ENCODE data around the gene C2CD4D.

The C2CD4D gene

DNA sequence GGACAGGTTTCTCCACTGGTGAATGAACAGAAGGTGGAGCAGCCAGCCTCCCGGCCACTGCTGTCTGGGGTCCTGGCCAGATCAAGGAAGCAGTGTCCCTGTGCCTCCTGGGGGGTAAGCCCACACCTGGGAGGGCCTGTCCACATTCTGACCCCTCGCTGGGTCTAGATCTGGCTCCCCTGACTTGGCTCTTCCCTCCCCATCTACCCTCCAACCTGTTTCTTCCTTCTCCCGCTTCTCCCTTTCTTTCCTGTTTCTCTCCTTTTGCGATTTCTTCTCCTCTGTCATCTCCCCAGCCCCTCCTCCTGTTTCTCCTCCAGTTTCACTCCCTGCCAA, 8.4 kb downstream of the C2CD4D start:
- peak overlapping the region; percentile 42 for H3K4me2 ChIP-seq (ENCODE audit: low read depth, low read length)

DNA sequence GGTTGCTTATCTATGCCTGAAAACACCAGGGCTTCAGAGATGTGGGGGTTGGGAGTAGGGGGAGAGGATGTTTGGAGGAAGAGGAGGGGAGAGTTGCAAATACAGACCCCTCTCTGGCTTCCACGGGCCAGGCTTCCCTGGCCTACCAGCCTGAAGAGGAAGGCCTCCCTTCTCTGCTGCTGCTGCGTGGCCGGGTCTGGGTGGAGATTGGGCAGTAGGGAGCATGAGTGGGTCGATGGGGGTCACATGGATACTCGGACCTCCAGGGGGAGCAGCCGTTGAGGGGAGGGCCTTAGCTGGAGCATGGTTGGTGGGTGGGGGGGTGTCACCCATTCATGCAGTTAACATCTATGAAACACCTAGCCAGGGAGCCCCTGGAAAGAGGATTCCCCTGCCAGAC, 9.6 kb downstream of the C2CD4D start:
- Histone ChIP-seq H3K36me3 (replicated peaks; ENCODE audit: insufficient read depth, low read length) (no peaks in the 10 kb centered on the region), H3K9ac (ENCODE audit: low read length) (no peak overlapping the region), H3K4me2 (ENCODE audit: low read depth, low read length) (peak overlapping the region; percentile 14; the same call in 1 of the 2 replicates), H3F3A (ENCODE audit: insufficient read depth, low read length) (no peaks in the 10 kb centered on the region), H3K27ac (ENCODE audit: low read length) (no peak overlapping the region), H3K4me3 (ENCODE audit: low read length) (no peak overlapping the region), H2AFZ (ENCODE audit: low read length) (0 out of 2 replicates have a peak overlapping the region, but pooled peaks have one; percentile 44), H3K9me2 (replicated peaks; ENCODE audit: insufficient read depth, low read length) (no peaks in the 10 kb centered on the region), H3K79me2 (ENCODE audit: low read length) (no peaks in the 10 kb centered on the region), H4K20me1 (ENCODE audit: insufficient read depth, low read length) (no peaks in the 10 kb centered on the region), H3K27me3 (replicated peaks; ENCODE audit: insufficient read depth, low read length) (no peaks in the 10 kb centered on the region), H3K4me1 (ENCODE audit: low read length) (peaks cover 38% of the 10 kb centered on the region), H3K9me3 (replicated peaks; ENCODE audit: insufficient read depth, low read length) (no peaks in the 10 kb centered on the region)
- no peak for DNase-seq
- TF ChIP-seq CTCF (IDR thresholded peaks at IDR 0.05; ENCODE audit: low read length) (no peak), EZH2 (optimal IDR thresholded peaks at IDR 0.05; ENCODE audit: low read depth, low read length) (no peak), EZH2phosphoT487 (IDR thresholded peaks at IDR 0.05; ENCODE audit: low read length) (no peak)

More for the DNA sequence above, 8.4 kb downstream of the C2CD4D start:
- Histone ChIP-seq H3K27ac (ENCODE audit: low read length) (no peak overlapping the region; the same call in 1 of the 2 replicates), H3F3A (ENCODE audit: insufficient read depth, low read length) (no peaks in the 10 kb centered on the region), H3K9ac (ENCODE audit: low read length) (peak overlapping the region; percentile 5; the same call in 1 of the 2 replicates), H3K9me2 (replicated peaks; ENCODE audit: insufficient read depth, low read length) (no peaks in the 10 kb centered on the region), H4K20me1 (ENCODE audit: insufficient read depth, low read length) (no peaks in the 10 kb centered on the region), H3K79me2 (ENCODE audit: low read length) (no peaks in the 10 kb centered on the region), H3K4me1 (ENCODE audit: low read length) (peaks cover 41% of the 10 kb centered on the region), H3K36me3 (replicated peaks; ENCODE audit: insufficient read depth, low read length) (no peaks in the 10 kb centered on the region), H3K9me3 (replicated peaks; ENCODE audit: insufficient read depth, low read length) (no peaks in the 10 kb centered on the region), H3K4me3 (ENCODE audit: low read length) (no peak overlapping the region), H3K27me3 (replicated peaks; ENCODE audit: insufficient read depth, low read length) (no peaks in the 10 kb centered on the region), H2AFZ (ENCODE audit: low read length) (peak overlapping the region; percentile 76)
- no peak for TF ChIP-seq CTCF (IDR thresholded peaks at IDR 0.05; ENCODE audit: low read length)
- no peak for TF ChIP-seq EZH2 (optimal IDR thresholded peaks at IDR 0.05; ENCODE audit: low read depth, low read length)
- no peak for TF ChIP-seq EZH2phosphoT487 (IDR thresholded peaks at IDR 0.05; ENCODE audit: low read length)
- no peak for DNase-seq

DNA sequence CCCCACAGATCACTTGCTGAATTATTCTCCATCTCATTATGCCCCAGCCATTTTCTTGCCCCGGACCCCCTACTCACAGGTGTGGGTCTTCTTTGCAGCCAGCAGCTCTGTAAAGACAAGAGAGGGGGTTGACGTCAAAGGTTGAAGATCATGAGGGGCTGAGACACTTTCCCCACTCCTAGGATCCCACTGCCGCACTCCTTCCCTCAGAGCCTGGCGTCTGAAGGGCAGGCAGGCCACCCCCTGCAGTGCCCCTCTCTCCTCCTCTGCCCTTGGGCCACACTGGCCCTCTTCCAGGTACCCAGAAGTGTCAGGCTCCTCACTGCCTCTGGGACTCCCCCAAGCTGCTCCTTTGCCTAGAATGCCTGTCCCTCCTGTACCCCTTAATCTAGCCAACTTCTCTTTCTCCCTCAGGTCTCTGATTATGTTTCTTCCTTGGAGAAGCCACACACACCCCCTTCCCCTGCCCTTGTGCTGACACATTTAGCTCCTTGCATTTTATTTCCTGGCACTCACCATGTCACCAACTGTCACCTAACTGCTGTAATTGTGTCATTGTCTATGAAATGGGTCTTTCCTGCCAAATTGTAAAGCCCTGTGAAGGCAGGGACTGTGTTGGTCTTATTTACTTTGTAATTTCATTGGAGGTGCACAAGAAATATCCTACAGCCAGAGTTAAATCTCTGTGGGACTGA, 10.1 kb downstream of the C2CD4D start:
- H3K27me3 ChIP-seq (replicated peaks; ENCODE audit: insufficient read depth, low read length), result no peaks in the 10 kb centered on the region
- no peaks in the 10 kb centered on the region for H3K9me2 ChIP-seq (replicated peaks; ENCODE audit: insufficient read depth, low read length)
- no peaks in the 10 kb centered on the region for H4K20me1 ChIP-seq (ENCODE audit: insufficient read depth, low read length)
- no peaks in the 10 kb centered on the region for H3K9me3 ChIP-seq (replicated peaks; ENCODE audit: insufficient read depth, low read length)
- no peak overlapping the region for H3K4me3 ChIP-seq (ENCODE audit: low read length)
- peaks cover 36% of the 10 kb centered on the region for H3K4me1 ChIP-seq (ENCODE audit: low read length)
- no peak overlapping the region for H3K9ac ChIP-seq (ENCODE audit: low read length)
- H3K27ac ChIP-seq (ENCODE audit: low read length), result no peak overlapping the region
- DNase-seq, result no peak
- no peak overlapping the region for H2AFZ ChIP-seq (ENCODE audit: low read length)
- H3F3A ChIP-seq (ENCODE audit: insufficient read depth, low read length), result no peaks in the 10 kb centered on the region
- no peaks in the 10 kb centered on the region for H3K79me2 ChIP-seq (ENCODE audit: low read length)
- no peaks in the 10 kb centered on the region for H3K36me3 ChIP-seq (replicated peaks; ENCODE audit: insufficient read depth, low read length)
- no peak for TF ChIP-seq EZH2 (optimal IDR thresholded peaks at IDR 0.05; ENCODE audit: low read depth, low read length)
- TF ChIP-seq CTCF (IDR thresholded peaks at IDR 0.05; ENCODE audit: low read length), result no peak
- TF ChIP-seq EZH2phosphoT487 (IDR thresholded peaks at IDR 0.05; ENCODE audit: low read length), result no peak
- H3K4me2 ChIP-seq (ENCODE audit: low read depth, low read length), result no peak overlapping the region

All from MM.1S (cell line).